ENCODE results near the gene TLR2. TPM values are rescaled to one million over a fixed set of nuclear protein-coding genes. Genes with fewer than 3 reads are reported as not detected.

TLR2 gene
- total RNA-seq, 1 experiment from 2014 or later: 0.90 TPM

- no peaks in the 10 kb centered on the region for H3K27me3 ChIP-seq (ENCODE audit: insufficient read depth, low read length)
- no peak overlapping the region for H3K56ac ChIP-seq (ENCODE audit: insufficient read length, low read depth, low read length)
- H3K4me2 ChIP-seq (ENCODE audit: insufficient read depth, insufficient read length, low read length): no peak overlapping the region
- no peak overlapping the region for H3K27ac ChIP-seq (ENCODE audit: insufficient read length, low read depth, low read length)
- H2AK5ac ChIP-seq (ENCODE audit: insufficient read length, low read length): no peak overlapping the region
- Mint-ChIP-seq H3K9me3 (no peaks in the 10 kb centered on the region), H3K4me1 (peaks cover 5 to 8% of the 10 kb centered on the region in 2 experiments; a peak in 3 of 4 replicates), H3K36me3 (ENCODE audit: insufficient read depth in 1 of 3, low read depth in 3 of 3) (no peaks in the 10 kb centered on the region), H3K27me3 (ENCODE audit: low read depth) (no peaks in the 10 kb centered on the region), H3K4me3 (no peak overlapping the region), H3K27ac (no peak overlapping the region)
- no peaks in the 10 kb centered on the region for H3K79me2 ChIP-seq (ENCODE audit: insufficient read depth, low read length)
- no peak overlapping the region for H2AFZ ChIP-seq (ENCODE audit: low read length)
- H2BK15ac ChIP-seq (ENCODE audit: low read depth, low read length): no peak overlapping the region
- H3K4me1 ChIP-seq (ENCODE audit: insufficient read depth, low read length): no peaks in the 10 kb centered on the region
- H2BK20ac ChIP-seq (ENCODE audit: low read depth, low read length, poor library complexity, severe bottlenecking): no peak overlapping the region
- H3K9me3 ChIP-seq (ENCODE audit: control insufficient read depth, low read depth, low read length): no peaks in the 10 kb centered on the region
- H2BK120ac ChIP-seq (ENCODE audit: low read depth, low read length, poor library complexity, severe bottlenecking): no peak overlapping the region
- H4K20me1 ChIP-seq (ENCODE audit: control insufficient read depth, insufficient read depth, insufficient read length): no peaks in the 10 kb centered on the region
- no peak overlapping the region for H4K8ac ChIP-seq (replicated peaks; ENCODE audit: insufficient read length, low read depth, low read length)
- no peak overlapping the region for H3T11ph ChIP-seq (ENCODE audit: low read length)
- no CpG with 5 or more reads among the region's 5 CpGs for WGBS (ENCODE audit: extremely low coverage, insufficient read length, low lambda C conversion rate)
- no peak overlapping the region for H4K91ac ChIP-seq (ENCODE audit: insufficient read length, low read depth, low read length)
- no peaks in the 10 kb centered on the region for H3K79me1 ChIP-seq (ENCODE audit: insufficient read depth, low read depth, low read length, poor library complexity, severe bottlenecking)
- H3K23ac ChIP-seq (ENCODE audit: insufficient read length, low read depth, low read length): no peak overlapping the region
- H2BK5ac ChIP-seq (ENCODE audit: insufficient read length, low read length): no peak overlapping the region
- no peak for TF ChIP-seq CTCF (conservative IDR thresholded peaks at IDR 0.05)
- H3K14ac ChIP-seq (ENCODE audit: insufficient read depth, low read length): no peak overlapping the region
- H3K18ac ChIP-seq (ENCODE audit: insufficient read length, low read depth, low read length): no peak overlapping the region
- H2BK12ac ChIP-seq (ENCODE audit: insufficient read length, low read depth, low read length): no peak overlapping the region
- no peak overlapping the region for H3K4ac ChIP-seq (ENCODE audit: low read depth, low read length)
- no peak overlapping the region for H3K9ac ChIP-seq (ENCODE audit: extremely low read depth, insufficient read length, low read length)
- no peak for DNase-seq
- no peaks in the 10 kb centered on the region for H3K23me2 ChIP-seq (ENCODE audit: insufficient read length, low read depth, low read length, poor library complexity, severe bottlenecking)
- no peak overlapping the region for H4K5ac ChIP-seq (ENCODE audit: insufficient read length, low read depth, low read length)
Measured at GRCh38 chr4:153728151-153728550, 44.1 kb downstream of the TLR2 start.
